ENCODE data around the gene PNLIPRP1.

DNA sequence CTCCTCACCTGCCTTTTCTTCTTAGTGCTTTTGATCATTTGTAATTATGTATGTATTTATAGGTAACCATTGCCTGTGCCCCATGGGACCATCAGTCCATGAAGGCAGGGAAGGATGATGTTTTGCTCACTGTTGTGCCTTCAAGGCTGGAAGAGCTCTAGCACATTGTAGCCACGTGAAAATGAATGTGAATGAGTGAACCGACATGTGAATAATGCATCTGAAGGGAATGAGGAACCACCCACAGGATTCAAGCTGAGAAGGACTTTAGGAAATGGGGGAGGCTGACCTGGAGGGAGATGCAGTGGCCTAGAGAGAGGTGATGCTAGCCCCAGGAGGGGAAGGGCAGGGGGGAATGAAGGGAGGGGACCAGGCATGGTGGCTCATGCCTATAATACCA, 24.0 kb downstream of the PNLIPRP1 start:
- TF ChIP-seq, protein P1, sequence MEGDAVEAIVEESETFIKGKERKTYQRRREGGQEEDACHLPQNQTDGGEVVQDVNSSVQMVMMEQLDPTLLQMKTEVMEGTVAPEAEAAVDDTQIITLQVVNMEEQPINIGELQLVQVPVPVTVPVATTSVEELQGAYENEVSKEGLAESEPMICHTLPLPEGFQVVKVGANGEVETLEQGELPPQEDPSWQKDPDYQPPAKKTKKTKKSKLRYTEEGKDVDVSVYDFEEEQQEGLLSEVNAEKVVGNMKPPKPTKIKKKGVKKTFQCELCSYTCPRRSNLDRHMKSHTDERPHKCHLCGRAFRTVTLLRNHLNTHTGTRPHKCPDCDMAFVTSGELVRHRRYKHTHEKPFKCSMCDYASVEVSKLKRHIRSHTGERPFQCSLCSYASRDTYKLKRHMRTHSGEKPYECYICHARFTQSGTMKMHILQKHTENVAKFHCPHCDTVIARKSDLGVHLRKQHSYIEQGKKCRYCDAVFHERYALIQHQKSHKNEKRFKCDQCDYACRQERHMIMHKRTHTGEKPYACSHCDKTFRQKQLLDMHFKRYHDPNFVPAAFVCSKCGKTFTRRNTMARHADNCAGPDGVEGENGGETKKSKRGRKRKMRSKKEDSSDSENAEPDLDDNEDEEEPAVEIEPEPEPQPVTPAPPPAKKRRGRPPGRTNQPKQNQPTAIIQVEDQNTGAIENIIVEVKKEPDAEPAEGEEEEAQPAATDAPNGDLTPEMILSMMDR (IDR thresholded peaks at IDR 0.05), result no peak
- no peak for TF ChIP-seq EP300 (IDR thresholded peaks at IDR 0.05)
- TF ChIP-seq POLR2A (IDR thresholded peaks at IDR 0.05), result no peak
